Measurements from ENCODE around the gene HOXA3.

Gene HOXA3

GRCh38 chr7:27171325-27171636 is 18.9 kb upstream of the HOXA3 start:
- no peaks in the 10 kb centered on the region for H3K9me3 ChIP-seq
- H3K36me3 ChIP-seq, result no peaks in the 10 kb centered on the region
- TF ChIP-seq CTCF (IDR thresholded peaks at IDR 0.05), result no peak
- peaks cover 100% of the 10 kb centered on the region for H3K27me3 ChIP-seq
- H3K27ac ChIP-seq, result no peak overlapping the region
- peaks cover 34 to 69% of the 10 kb centered on the region in 2 experiments for H3K4me1 ChIP-seq (ENCODE audit: control insufficient read depth in 1 of 2, insufficient read depth in 1 of 2, low read depth in 1 of 2, low read length in 1 of 2)
- no peak overlapping the region for H3K4me3 ChIP-seq (ENCODE audit: low read depth in 1 of 2, low read length in 1 of 2)

- Histone ChIP-seq H3K27me3 (peaks cover 100% of the 10 kb centered on the region), H3K36me3 (no peaks in the 10 kb centered on the region), H3K9me3 (no peaks in the 10 kb centered on the region), H3K4me3 (ENCODE audit: low read depth in 1 of 2, low read length in 1 of 2) (no peak overlapping the region), H3K4me1 (ENCODE audit: control insufficient read depth in 1 of 2, insufficient read depth in 1 of 2, low read depth in 1 of 2, low read length in 1 of 2) (peaks cover 40 to 75% of the 10 kb centered on the region in 2 experiments), H3K27ac (no peak overlapping the region)
- no peak for TF ChIP-seq CTCF (IDR thresholded peaks at IDR 0.05)
Observed at GRCh38 chr7:27170426-27171324, 18.3 kb upstream of the HOXA3 start.

GRCh38 chr7:27169658-27170425 is 17.5 kb upstream of the HOXA3 start:
- Histone ChIP-seq H3K36me3 (no peaks in the 10 kb centered on the region), H3K27me3 (peaks cover 100% of the 10 kb centered on the region), H3K27ac (no peak overlapping the region), H3K4me1 (ENCODE audit: control insufficient read depth in 1 of 2, insufficient read depth in 1 of 2, low read depth in 1 of 2, low read length in 1 of 2) (peaks cover 49 to 83% of the 10 kb centered on the region in 2 experiments), H3K4me3 (ENCODE audit: low read depth in 1 of 2, low read length in 1 of 2) (peak overlapping the region in 1 of 2 experiments; percentile 35), H3K9me3 (no peaks in the 10 kb centered on the region)
- no peak for TF ChIP-seq CTCF (IDR thresholded peaks at IDR 0.05)

GRCh38 chr7:27168265-27168947 is 16.0 kb upstream of the HOXA3 start:
- Histone ChIP-seq H3K4me1 (ENCODE audit: control insufficient read depth in 1 of 2, insufficient read depth in 1 of 2, low read depth in 1 of 2, low read length in 1 of 2) (peaks cover 56 to 85% of the 10 kb centered on the region in 2 experiments), H3K9me3 (no peaks in the 10 kb centered on the region), H3K4me3 (ENCODE audit: low read depth in 1 of 2, low read length in 1 of 2) (no peak overlapping the region), H3K27ac (no peak overlapping the region), H3K36me3 (no peaks in the 10 kb centered on the region), H3K27me3 (peaks cover 100% of the 10 kb centered on the region)
- no peak for TF ChIP-seq CTCF (IDR thresholded peaks at IDR 0.05)

- Histone ChIP-seq H3K4me3 (ENCODE audit: low read depth in 1 of 2, low read length in 1 of 2) (no peak overlapping the region), H3K36me3 (no peaks in the 10 kb centered on the region), H3K27me3 (peaks cover 100% of the 10 kb centered on the region), H3K27ac (no peak overlapping the region), H3K4me1 (ENCODE audit: control insufficient read depth in 1 of 2, insufficient read depth in 1 of 2, low read depth in 1 of 2, low read length in 1 of 2) (peaks cover 51 to 82% of the 10 kb centered on the region in 2 experiments), H3K9me3 (no peaks in the 10 kb centered on the region)
- TF ChIP-seq CTCF (IDR thresholded peaks at IDR 0.05), result no peak
Observed at GRCh38 chr7:27167916-27168264, 15.5 kb upstream of the HOXA3 start.
